K562 (cell line): ENCODE results near the gene TTL. TPM values are rescaled to one million over a fixed set of nuclear protein-coding genes. Genes with fewer than 3 reads are reported as not detected.

Experiments
- ELF4 ChIP-seq: fragments of 450-650 bp; formaldehyde crosslinking; IDR thresholded peaks from 2 replicates; pipeline ENCODE4 v1.4.0; 2022; ENCODE audit warnings: missing genetic modification characterization
- MITF ChIP-seq: IDR thresholded peaks from 2 replicates; pipeline ENCODE4 v1.6.1; 2014; ENCODE audit warnings: antibody characterized with exemption
- UBTF ChIP-seq, 2 experiments: IDR thresholded peaks; 2 replicates each; pipeline ENCODE4 v1.6.1; 2012; ENCODE audit warnings: improper control_type of control experiment in 2 of 2, low read depth in 2 of 2, low read length in 2 of 2, borderline replicate concordance in 1 of 2
- ZNF740 ChIP-seq, 3 experiments: fragments of 200-800 bp in 1 of 3; sonication (Bioruptor generic) in 1 of 3; sonication (generic) in 1 of 3; formaldehyde crosslinking in 1 of 3; IDR thresholded peaks; 2 replicates each; pipeline versions ENCODE4 v1.6.1 to v1.8.0; 2016 to 2022; ENCODE audit warnings: mild to moderate bottlenecking in 2 of 3, missing compliant biosample characterization in 2 of 3, missing genetic modification characterization in 2 of 3, missing genetic modification reagents in 1 of 3
- polyA plus RNA-seq, 8 experiments: library from polyadenylated mRNA; depleted of rRNA in 4 of 8; stranded (reverse) in 5 of 8; unstranded in 3 of 8; fragments of >200 nt; fragmentation: Nextera tagmentation in 2 of 8; fragmentation: Illumina TruSeq in 1 of 8; extraction: Ambion mirVana in 2 of 8; extraction: Trizol in 1 of 8; gene quantifications; 2 replicates each; pipeline versions ENCODE4 v1.2.1 to v1.2.3, GENCODE V29; 2011 to 2014; ENCODE audit warnings: inconsistent platforms in 1 of 8, missing spikeins in 1 of 8
- total RNA-seq, 7 experiments: library from RNA; depleted of rRNA in 6 of 7; stranded (reverse); fragments of >200 nt in 6 of 7; fragmentation: Illumina TruSeq in 2 of 7; extraction: Trizol in 2 of 7; gene quantifications; 2 replicates each; pipeline versions ENCODE4 v1.2.1 to v1.2.3, GENCODE V29; 2011 to 2021; ENCODE audit warnings: low replicate concordance in 1 of 7

The TTL gene
- total and polyA plus RNA-seq, 9 of the 15 experiments (the other 6 are each of a cell fraction or from before 2014, with no cell fraction given), result 9.4 to 54.4 (median 34.9) TPM

DNA sequence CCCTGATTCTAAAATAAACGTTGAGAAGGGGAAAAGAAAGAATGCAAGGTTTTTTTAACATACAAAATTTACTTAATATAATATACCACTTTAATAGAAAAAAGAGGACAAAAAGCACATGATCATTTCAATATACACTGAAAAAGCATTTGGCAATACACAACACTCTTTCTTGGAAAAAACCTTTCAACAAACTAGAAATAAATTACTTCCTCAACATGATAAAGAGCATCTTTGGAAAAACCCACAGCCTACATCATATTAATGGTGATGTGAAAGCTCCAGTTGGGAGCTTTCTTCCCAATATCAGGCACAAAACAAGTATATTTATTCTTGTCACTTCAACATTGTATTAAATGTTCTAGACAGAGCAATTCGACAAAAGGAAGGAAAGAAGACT, 57.4 kb downstream of the TTL start (continued):
- TF ChIP-seq ZNF740 (CRISPR knock-in tag; IDR thresholded peaks at IDR 0.05) (no peak), ZNF740 (tag; IDR thresholded peaks at IDR 0.05) (no peak), MITF (no peak), UBTF (IDR thresholded peaks at IDR 0.05; ENCODE audit: borderline replicate concordance in 1 of 2, low read depth in 2 of 2, low read length in 2 of 2) (no peak), ELF4 (CRISPR knock-in tag) (no peak)
